Transverse colon (tissue), 4 donors: ENCODE results near the gene LMNA. TPM values are rescaled to one million over a fixed set of nuclear protein-coding genes. Genes with fewer than 3 reads are reported as not detected.

ENCODE experiments used
- DNase-seq: peaks from one replicate; pipeline ENCODE4 v3.0.0-alpha.2; 2019
- H3K27ac ChIP-seq, 4 donors: fragments of 200-600 bp; sonication (generic); 2 replicates each; pipeline ENCODE4 v1.5.1; 2016 to 2018; ENCODE audit warnings: inconsistent platforms in 4 of 4
- H3K27me3 ChIP-seq: fragments of 200-600 bp; sonication (generic); 2 replicates; pipeline ENCODE4 v1.5.1; 2017; ENCODE audit warnings: inconsistent platforms
- H3K36me3 ChIP-seq, 4 donors: fragments of 200-600 bp; sonication (generic); 2 replicates each; pipeline ENCODE4 v1.5.1; 2017 to 2019; ENCODE audit warnings: inconsistent platforms in 4 of 4
- H3K4me1 ChIP-seq, 4 donors: fragments of 200-600 bp; sonication (generic); 2 replicates each; pipeline ENCODE4 v1.5.1; 2017 to 2020; ENCODE audit warnings: inconsistent platforms in 4 of 4
- H3K4me3 ChIP-seq, 4 donors: fragments of 200-600 bp; sonication (generic); 1 replicate in 1 of 4; 2 replicates in 3 of 4; pipeline versions ENCODE4 v1.5.1 to v1.6.1; 2017 to 2019; ENCODE audit warnings: inconsistent platforms in 4 of 4
- H3K9me3 ChIP-seq, 2 donors: fragments of 200-600 bp; sonication (generic); 2 replicates each; pipeline ENCODE4 v1.5.1; 2017 to 2019; ENCODE audit warnings: inconsistent platforms in 2 of 2
- CTCF ChIP-seq, 5 experiments: fragments of 200-600 bp in 3 of 5; fragments of 450-650 bp in 2 of 5; sonication (generic) in 3 of 5; IDR thresholded peaks; 1 replicate in 2 of 5; 2 replicates in 3 of 5; pipeline ENCODE4 v1.5.1; 2016 to 2017; ENCODE audit warnings: antibody characterized with exemption in 5 of 5, inconsistent platforms in 3 of 5, mild to moderate bottlenecking in 2 of 5, moderate library complexity in 1 of 5
- EP300 ChIP-seq: sonication (generic); formaldehyde crosslinking; IDR thresholded peaks from one replicate; pipeline ENCODE4 v1.6.1; 2017; ENCODE audit warnings: antibody characterized with exemption, low read depth
- POLR2A ChIP-seq: fragments of 450-650 bp; IDR thresholded peaks from one replicate; pipeline ENCODE4 v1.6.1; 2016; ENCODE audit warnings: antibody characterized with exemption, mild to moderate bottlenecking, moderate library complexity
- POLR2AphosphoS5 ChIP-seq, 3 donors: sonication (generic); formaldehyde crosslinking; IDR thresholded peaks; one replicate each; pipeline ENCODE4 v1.6.1; 2016; ENCODE audit warnings: antibody characterized with exemption in 3 of 3
- WGBS, 2 donors: methylation state at CpG; one replicate each; pipeline ENCODE4 v1.1.5; 2018; ENCODE audit warnings: low coverage in 1 of 2; 5-methylcytosine and 5-hydroxymethylcytosine counted together
- in situ Hi-C, 4 donors: fragments of 200-750 bp; cut with MboI; loops; one replicate each; pipeline versions ENCODE4 v1.15.0 to v1.15.1; 2017; ENCODE audit warnings: low sequenced_read_pairs in 3 of 4, low pct_ligation_motif_present in 1 of 4, low pct_unique_long_range_greater_than_20kb in 1 of 4
- intact Hi-C: fragments of 100-400 bp; cut with DNase I; formaldehyde crosslinking; loops from one replicate; pipeline ENCODE4 v1.15.1; 2023; ENCODE audit warnings: low total_unique reads
- total RNA-seq, 4 donors: library from RNA; depleted of rRNA; stranded (reverse); fragments of >200 nt; gene quantifications; one replicate each; pipeline ENCODE4 v1.1.0, GENCODE V29; 2016

LMNA gene
- total RNA-seq, 4 donors from 2014 or later: 300 to 999 (median 324) TPM

- Histone ChIP-seq H3K9me3 (no peaks in the 10 kb centered on the region), H3K27me3 (no peaks in the 10 kb centered on the region), H3K4me1 (peaks cover 77 to 100% (median 99%) of the 10 kb centered on the region in 4 donors), H3K27ac (peak overlapping the region; percentile 96 to 100 (median 98)), H3K36me3 (no peaks in the 10 kb centered on the region), H3K4me3 (peak overlapping the region in 3 of 4 donors; percentile 6 to 37 (median 10))
- 17 to 41% methylated on average over 2 to 4 of the region's 4 CpGs for WGBS, 2 donors
- no peak for TF ChIP-seq CTCF (IDR thresholded peaks at IDR 0.05)
- TF ChIP-seq EP300: no peak
- no peak for TF ChIP-seq POLR2A
- TF ChIP-seq POLR2AphosphoS5 (IDR thresholded peaks at IDR 0.05): no peak
- DNase-seq: no peak
- in situ Hi-C loops (no loop called here), intact Hi-C loops (loop anchor here (2.0 kb wide), 1 partner anchor 17 kb away; no protein-coding TSS in a partner anchor)
Measured at GRCh38 chr1:156122086-156122485, 7.6 kb downstream of the LMNA start.

- TF ChIP-seq POLR2AphosphoS5 (IDR thresholded peaks at IDR 0.05): peak in 2 of 3 donors; percentile 29 to 66
- no peak for TF ChIP-seq CTCF (IDR thresholded peaks at IDR 0.05)
- no peak for TF ChIP-seq EP300
- peak; percentile 67 for TF ChIP-seq POLR2A
- no peaks in the 10 kb centered on the region for H3K27me3 ChIP-seq
- H3K27ac ChIP-seq: peak overlapping the region; percentile 96 to 100 (median 98)
- H3K9me3 ChIP-seq: no peaks in the 10 kb centered on the region
- peak; percentile 79 for DNase-seq
- 20 to 21% methylated on average over 3 to 14 of the region's 14 CpGs for WGBS, 2 donors
- intact Hi-C loops: loop anchor here (2.0 kb wide), 1 partner anchor 18 kb away; no protein-coding TSS in a partner anchor
- no peaks in the 10 kb centered on the region for H3K36me3 ChIP-seq
- in situ Hi-C loops: no loop called here
- H3K4me3 ChIP-seq: peak overlapping the region in 3 of 4 donors; percentile 6 to 37 (median 10)
- peaks cover 80 to 100% (median 98%) of the 10 kb centered on the region in 4 donors for H3K4me1 ChIP-seq
Measured at GRCh38 chr1:156122519-156123355, 8.2 kb downstream of the LMNA start.

- intact Hi-C loops: loop anchor here (2.0 kb wide), 1 partner anchor 19 kb away; no protein-coding TSS in a partner anchor
- TF ChIP-seq POLR2A (peak; percentile 48), POLR2AphosphoS5 (IDR thresholded peaks at IDR 0.05) (peak; percentile 85 to 90 (median 89)), CTCF (IDR thresholded peaks at IDR 0.05) (peak in 4 of 5 experiments; percentile 22 to 28 (median 24)), EP300 (peak; percentile 64)
- peak; percentile 95 for DNase-seq
- 0 to 13% methylated on average over 1 to 14 of the region's 14 CpGs for WGBS, 2 donors
- no peaks in the 10 kb centered on the region for H3K9me3 ChIP-seq
- no peaks in the 10 kb centered on the region for H3K36me3 ChIP-seq
- H3K27ac ChIP-seq: peak overlapping the region; percentile 96 to 100 (median 98)
- no peaks in the 10 kb centered on the region for H3K27me3 ChIP-seq
- in situ Hi-C loops: no loop called here
- peaks cover 89 to 100% (median 98%) of the 10 kb centered on the region in 4 donors for H3K4me1 ChIP-seq
- H3K4me3 ChIP-seq: peak overlapping the region in 3 of 4 donors; percentile 6 to 37 (median 10)
Measured at GRCh38 chr1:156123356-156124196, 9.1 kb downstream of the LMNA start.
